ENCODE measurements around the gene ADIPOR2. TPM values are rescaled to one million over a fixed set of nuclear protein-coding genes. Genes with fewer than 3 reads are reported as not detected.

The ADIPOR2 gene
- total RNA-seq, 4 donors from 2014 or later = 29.5 to 44.3 (median 37.1) TPM

DNA sequence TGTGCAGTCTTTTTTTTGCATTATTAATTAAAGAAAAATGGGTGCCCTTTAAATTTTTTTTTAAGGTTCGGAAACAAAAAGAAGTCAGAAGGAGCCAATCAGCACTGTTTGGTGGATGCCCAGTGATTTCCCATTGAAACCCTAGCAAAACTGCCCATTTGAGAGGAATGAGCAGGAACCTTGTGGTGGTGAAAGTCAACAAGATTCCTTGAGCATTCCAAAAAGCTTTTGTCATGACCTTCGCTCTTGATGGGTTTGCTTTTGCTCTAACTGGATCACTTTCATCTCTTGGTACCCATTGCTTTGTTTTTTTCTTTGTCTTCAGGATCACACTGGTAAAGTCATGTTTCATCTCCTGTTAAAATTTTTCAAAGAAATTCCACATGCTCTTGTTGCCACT is 54.1 kb downstream of the ADIPOR2 start:
- WGBS, 2 donors = 94 to 98% methylated on average over 2 of the region's 2 CpGs
- intact Hi-C loops (cut with DNase I; ENCODE audit: low total_unique reads) = no loop called here
- H3K4me3 ChIP-seq (ENCODE audit: low read depth, poor library complexity, severe bottlenecking) = no peak overlapping the region
- DNase-seq (ENCODE audit: low spot score in 2 of 2) = no peak
- no peak for TF ChIP-seq POLR2A (IDR thresholded peaks at IDR 0.05)
- TF ChIP-seq, protein P1, sequence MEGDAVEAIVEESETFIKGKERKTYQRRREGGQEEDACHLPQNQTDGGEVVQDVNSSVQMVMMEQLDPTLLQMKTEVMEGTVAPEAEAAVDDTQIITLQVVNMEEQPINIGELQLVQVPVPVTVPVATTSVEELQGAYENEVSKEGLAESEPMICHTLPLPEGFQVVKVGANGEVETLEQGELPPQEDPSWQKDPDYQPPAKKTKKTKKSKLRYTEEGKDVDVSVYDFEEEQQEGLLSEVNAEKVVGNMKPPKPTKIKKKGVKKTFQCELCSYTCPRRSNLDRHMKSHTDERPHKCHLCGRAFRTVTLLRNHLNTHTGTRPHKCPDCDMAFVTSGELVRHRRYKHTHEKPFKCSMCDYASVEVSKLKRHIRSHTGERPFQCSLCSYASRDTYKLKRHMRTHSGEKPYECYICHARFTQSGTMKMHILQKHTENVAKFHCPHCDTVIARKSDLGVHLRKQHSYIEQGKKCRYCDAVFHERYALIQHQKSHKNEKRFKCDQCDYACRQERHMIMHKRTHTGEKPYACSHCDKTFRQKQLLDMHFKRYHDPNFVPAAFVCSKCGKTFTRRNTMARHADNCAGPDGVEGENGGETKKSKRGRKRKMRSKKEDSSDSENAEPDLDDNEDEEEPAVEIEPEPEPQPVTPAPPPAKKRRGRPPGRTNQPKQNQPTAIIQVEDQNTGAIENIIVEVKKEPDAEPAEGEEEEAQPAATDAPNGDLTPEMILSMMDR (IDR thresholded peaks at IDR 0.05) = no peak

DNA sequence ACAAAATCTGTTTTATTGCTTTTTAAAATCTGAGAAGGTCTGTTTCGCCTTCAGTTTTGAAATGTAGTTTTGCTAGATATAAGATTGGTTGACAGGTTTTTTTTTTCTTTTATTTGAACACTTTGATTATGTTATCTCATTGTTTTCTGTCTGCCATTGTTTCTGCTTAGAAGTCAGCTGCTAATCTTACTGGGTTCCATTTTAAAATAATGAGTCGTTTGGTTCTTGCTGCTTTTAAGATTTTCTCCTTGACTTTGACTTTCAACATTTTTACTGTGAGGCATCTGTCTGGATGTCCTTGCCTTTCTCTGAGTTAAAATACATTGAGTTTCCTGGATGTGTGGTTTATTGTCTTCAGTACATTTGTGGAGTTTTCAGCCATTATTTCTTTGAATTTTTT is 56.7 kb downstream of the ADIPOR2 start:
- intact Hi-C loops (cut with DNase I; ENCODE audit: low total_unique reads) = no loop called here
- 98 to 100% methylated on average over 2 of the region's 2 CpGs for WGBS, 2 donors
- TF ChIP-seq POLR2A (IDR thresholded peaks at IDR 0.05) = no peak
- TF ChIP-seq, protein P1 (IDR thresholded peaks at IDR 0.05) = no peak

DNA sequence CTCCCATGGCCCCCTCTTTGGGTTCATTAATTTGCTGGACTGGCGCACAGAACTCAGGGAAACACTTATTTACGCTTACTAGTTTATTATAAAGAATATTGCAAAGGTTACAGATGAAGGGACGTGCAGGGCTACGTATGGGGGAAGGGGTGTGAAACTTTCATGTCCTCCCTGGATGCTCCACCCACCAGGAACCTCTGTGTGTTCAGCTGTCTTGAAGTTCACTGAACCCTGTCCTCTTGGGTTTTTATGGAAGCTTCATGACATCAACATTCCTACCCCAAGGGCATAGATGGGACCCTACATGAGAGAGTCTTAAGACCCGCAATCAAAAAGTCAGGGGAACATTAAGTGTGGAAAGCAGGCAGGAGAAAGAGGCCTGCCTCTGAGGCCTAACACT is 58.1 kb downstream of the ADIPOR2 start:
- intact Hi-C loops (cut with DNase I; ENCODE audit: low total_unique reads) = no loop called here
- H3K4me3 ChIP-seq (ENCODE audit: low read depth, poor library complexity, severe bottlenecking) = no peak overlapping the region
- WGBS, 2 donors = 97% methylated on average over 5 of the region's 5 CpGs
- TF ChIP-seq POLR2A (IDR thresholded peaks at IDR 0.05) = no peak
- TF ChIP-seq, protein P1 (IDR thresholded peaks at IDR 0.05) = no peak
- DNase-seq (ENCODE audit: low spot score in 2 of 2) = no peak

More for the DNA sequence above, 56.7 kb downstream of the ADIPOR2 start:
- DNase-seq (ENCODE audit: low spot score in 2 of 2) = no peak
- H3K4me3 ChIP-seq (ENCODE audit: low read depth, poor library complexity, severe bottlenecking) = no peak overlapping the region

DNA sequence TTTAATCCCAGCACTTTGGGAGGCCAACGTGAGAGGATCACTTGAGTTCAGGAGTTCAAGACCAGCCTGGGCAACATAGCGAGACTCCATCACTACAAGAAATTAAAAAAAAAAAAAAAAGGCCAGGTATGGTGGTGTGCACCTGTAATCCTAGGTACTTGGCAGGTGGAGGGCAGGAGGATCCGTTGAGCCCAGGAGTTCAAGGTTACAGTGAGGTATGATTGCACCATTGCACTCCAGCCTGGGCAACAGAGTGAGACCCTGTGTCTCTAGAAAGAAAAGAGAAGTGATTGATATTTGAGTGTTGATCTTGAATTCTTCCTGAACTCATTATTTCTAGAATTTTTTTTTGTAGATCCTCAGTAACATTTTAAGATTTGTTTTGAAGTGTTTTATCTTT is 59.4 kb downstream of the ADIPOR2 start:
- H3K4me3 ChIP-seq (ENCODE audit: low read depth, poor library complexity, severe bottlenecking) = no peak overlapping the region
- no peak for DNase-seq (ENCODE audit: low spot score in 2 of 2)
- TF ChIP-seq, protein P1 (IDR thresholded peaks at IDR 0.05) = no peak
- no peak for TF ChIP-seq POLR2A (IDR thresholded peaks at IDR 0.05)
- intact Hi-C loops (cut with DNase I; ENCODE audit: low total_unique reads) = no loop called here
- WGBS, 2 donors = 94 to 97% methylated on average over 3 of the region's 3 CpGs

DNA sequence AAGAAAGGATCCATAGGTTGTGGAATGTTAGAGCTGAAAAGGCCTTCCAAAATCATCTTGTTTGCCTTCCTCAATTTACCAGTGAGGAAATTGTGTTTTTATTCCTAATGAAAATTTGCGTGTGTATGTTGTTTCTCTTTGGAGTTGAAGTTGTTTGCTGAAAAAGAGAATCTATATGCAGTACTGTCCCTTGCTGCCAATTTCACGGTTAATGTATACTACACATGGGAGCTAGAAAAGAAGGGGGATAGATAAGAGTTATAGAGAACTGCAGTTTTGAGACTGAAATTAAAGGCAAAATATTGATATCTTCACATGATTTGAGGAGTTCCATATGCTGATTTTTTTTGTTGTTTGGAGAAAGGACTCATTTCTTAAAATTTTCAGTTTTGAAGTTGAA is 67.5 kb downstream of the ADIPOR2 start:
- TF ChIP-seq POLR2A (IDR thresholded peaks at IDR 0.05) = no peak
- TF ChIP-seq, protein P1 (IDR thresholded peaks at IDR 0.05) = no peak
- WGBS, 2 donors = 90 to 94% methylated on average over 2 of the region's 2 CpGs
- no peak overlapping the region for H3K4me3 ChIP-seq (ENCODE audit: low read depth, poor library complexity, severe bottlenecking)
- intact Hi-C loops (cut with DNase I; ENCODE audit: low total_unique reads) = no loop called here
- no peak for DNase-seq (ENCODE audit: low spot score in 2 of 2)

DNA sequence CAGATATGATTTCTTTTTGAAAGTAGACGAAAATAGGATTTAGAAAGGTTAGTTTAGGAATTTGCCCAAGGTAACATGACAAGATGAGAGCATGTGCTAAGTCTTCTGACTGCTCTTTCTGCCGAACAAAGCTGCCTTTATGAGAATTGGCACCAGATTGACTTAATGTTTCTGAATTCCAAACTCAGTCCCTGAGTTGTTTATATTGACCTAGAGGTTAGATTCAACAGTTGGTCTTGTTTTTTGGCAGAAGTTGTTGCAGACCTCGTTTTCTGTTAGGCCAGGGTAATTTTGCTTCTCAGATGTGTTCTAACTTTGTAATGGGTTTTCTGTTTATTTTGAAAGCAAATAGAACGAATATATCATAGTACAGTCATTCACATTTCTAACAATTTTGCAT is 68.0 kb downstream of the ADIPOR2 start:
- no peak for DNase-seq (ENCODE audit: low spot score in 2 of 2)
- H3K4me3 ChIP-seq (ENCODE audit: low read depth, poor library complexity, severe bottlenecking) = no peak overlapping the region
- intact Hi-C loops (cut with DNase I; ENCODE audit: low total_unique reads) = no loop called here
- TF ChIP-seq, protein P1 (IDR thresholded peaks at IDR 0.05) = no peak
- no peak for TF ChIP-seq POLR2A (IDR thresholded peaks at IDR 0.05)
- 48 to 49% methylated on average over 4 of the region's 4 CpGs for WGBS, 2 donors

Data from lower leg skin (tissue), 4 donors.